Omental fat pad (tissue), 4 donors: ENCODE results near the gene DOCK6. TPM values are rescaled to one million over a fixed set of nuclear protein-coding genes. Genes with fewer than 3 reads are reported as not detected.

ENCODE experiments used
- ATAC-seq: fragments of 150-250 bp; one replicate; pipeline ENCODE4 v1.9.1; 2016; ENCODE audit warnings: mild to moderate bottlenecking, moderate library complexity; ENCODE audit not compliant: low FRiP score
- DNase-seq: peaks from one replicate; pipeline ENCODE4 v3.0.0-alpha.2; 2019; ENCODE audit warnings: low spot score
- total RNA-seq, 4 donors: library from RNA; depleted of rRNA; stranded (reverse); fragments of >200 nt; gene quantifications; one replicate each; pipeline ENCODE4 v1.1.0, GENCODE V29; 2016
- TF ChIP-seq, protein P1 (sequence below), 3 donors: fragments of 450-650 bp; IDR thresholded peaks; one replicate each; pipeline ENCODE4 v1.5.1; 2016 to 2017; ENCODE audit warnings: antibody characterized with exemption in 3 of 3, mild to moderate bottlenecking in 3 of 3, moderate library complexity in 2 of 3

DOCK6 gene
- total RNA-seq, 4 donors from 2014 or later: 17.1 to 109 (median 41.4) TPM

DNA sequence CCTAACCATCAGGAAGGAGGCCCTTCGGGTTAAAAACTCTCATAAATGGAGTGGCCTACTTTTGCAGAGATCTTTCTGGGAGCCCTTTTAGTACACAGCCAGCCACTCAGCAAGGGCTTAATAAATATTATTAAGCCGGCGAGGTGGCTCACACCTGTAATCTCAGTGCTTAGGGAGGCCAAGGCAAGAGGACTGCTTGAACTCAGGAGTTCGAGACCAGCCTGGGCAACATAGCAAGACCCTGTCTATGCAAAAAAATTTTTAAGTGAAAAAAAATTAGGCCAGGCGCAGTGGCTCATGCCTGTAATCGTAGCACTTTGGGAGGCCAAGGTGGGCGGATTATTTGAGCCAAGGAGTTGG, 64.2 kb downstream of the DOCK6 start:
- DNase-seq: no peak
- no peak for ATAC-seq
- TF ChIP-seq, protein P1, sequence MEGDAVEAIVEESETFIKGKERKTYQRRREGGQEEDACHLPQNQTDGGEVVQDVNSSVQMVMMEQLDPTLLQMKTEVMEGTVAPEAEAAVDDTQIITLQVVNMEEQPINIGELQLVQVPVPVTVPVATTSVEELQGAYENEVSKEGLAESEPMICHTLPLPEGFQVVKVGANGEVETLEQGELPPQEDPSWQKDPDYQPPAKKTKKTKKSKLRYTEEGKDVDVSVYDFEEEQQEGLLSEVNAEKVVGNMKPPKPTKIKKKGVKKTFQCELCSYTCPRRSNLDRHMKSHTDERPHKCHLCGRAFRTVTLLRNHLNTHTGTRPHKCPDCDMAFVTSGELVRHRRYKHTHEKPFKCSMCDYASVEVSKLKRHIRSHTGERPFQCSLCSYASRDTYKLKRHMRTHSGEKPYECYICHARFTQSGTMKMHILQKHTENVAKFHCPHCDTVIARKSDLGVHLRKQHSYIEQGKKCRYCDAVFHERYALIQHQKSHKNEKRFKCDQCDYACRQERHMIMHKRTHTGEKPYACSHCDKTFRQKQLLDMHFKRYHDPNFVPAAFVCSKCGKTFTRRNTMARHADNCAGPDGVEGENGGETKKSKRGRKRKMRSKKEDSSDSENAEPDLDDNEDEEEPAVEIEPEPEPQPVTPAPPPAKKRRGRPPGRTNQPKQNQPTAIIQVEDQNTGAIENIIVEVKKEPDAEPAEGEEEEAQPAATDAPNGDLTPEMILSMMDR (IDR thresholded peaks at IDR 0.05): no peak

DNA sequence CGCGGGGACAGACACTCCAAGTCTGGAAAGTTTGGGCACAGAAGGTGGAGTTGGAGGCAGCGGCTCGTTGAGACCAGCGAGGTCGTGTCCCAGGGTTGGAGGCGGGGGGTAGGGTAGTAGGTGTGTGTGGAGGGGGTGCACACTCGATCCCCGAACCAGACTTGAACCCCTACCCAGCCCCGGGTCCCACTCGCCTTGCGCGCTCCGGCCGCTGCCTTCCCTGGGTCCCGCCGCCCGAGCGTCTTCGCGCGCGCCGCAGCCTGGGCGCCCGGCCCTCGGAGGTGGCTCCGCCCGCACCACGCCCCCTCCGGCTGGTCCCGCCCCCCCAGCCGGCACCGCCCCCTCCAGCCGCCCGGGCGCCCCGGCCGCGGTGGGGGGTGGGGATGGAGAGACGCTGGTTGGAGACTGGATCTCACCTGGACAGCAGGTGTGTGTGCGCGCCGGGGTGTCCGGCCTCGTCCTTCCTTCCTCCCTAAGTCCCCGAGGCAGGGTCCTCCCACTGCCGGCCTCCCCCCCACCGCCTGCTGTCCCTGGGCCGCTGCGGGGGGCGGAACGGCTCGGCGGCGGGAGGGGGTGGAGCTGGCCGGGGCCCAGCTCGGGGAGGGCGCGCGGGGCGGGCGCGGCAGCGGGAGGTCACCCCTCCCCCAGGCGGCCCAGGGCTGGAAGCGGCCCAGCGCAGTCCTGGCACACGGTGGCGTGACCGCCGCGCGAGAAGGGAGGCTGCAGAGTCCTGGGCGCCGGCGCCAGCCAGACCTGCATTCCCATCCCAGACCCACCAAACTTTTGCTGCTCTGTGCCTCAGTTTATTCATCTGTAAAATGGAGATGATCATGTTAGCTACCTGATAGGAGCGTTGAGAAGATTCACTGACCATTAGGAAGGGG, 64.8 kb downstream of the DOCK6 start, which contains the start of gene KANK2:
TSS of gene KANK2 (minus strand) at position 255 of the 884 bp plus-strand sequence. CDS start 3,034 bp downstream, outside the sequence.
- DNase-seq: peak; percentile 55
- TF ChIP-seq, protein P1 (IDR thresholded peaks at IDR 0.05): no peak
- peak; percentile 89 for ATAC-seq

DNA sequence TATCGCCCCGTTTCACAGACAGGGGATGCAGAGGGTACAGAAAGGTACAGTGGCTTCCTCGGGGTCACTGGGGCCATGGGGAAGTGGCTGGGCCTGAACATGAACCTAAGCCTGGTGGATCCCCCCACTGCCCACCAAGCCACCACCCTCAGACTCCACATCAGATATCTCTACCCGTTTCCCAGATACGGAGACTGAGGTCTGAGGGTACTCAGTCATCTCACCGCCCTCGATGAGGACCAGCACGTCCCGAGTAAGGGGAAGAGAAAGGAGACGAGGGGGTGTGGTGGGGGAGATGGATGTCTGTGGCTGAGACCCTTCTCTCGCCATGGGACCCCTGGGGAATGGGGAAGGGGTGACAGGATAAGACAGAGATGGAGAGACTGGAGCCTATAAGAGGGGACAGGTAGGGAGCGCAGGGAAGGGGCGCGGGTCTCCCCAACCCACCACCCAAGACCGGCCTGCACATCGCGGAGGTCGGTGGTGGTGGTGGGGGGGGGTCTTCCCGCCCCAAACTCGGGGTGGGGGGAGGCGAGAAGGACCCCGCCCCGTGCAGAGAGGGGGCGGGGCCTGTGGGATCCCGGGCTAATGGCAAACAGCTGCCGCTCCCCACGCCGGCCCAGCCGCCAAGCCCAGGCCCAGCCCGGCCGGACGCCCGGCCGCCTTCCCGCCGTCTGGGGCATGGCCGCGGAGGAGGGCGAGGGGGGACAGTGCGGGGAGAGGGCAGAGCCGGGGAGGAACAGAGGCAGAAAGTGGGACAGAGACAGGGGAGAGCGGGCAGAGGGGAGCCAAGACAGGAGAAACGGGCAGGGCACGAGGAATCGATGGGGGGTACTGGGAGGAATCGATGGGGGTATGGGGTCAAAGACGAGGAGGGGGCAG, 65.7 kb downstream of the DOCK6 start:
- ATAC-seq (no peak), DNase-seq (no peak)
- TF ChIP-seq, protein P1 (IDR thresholded peaks at IDR 0.05): no peak

DNA sequence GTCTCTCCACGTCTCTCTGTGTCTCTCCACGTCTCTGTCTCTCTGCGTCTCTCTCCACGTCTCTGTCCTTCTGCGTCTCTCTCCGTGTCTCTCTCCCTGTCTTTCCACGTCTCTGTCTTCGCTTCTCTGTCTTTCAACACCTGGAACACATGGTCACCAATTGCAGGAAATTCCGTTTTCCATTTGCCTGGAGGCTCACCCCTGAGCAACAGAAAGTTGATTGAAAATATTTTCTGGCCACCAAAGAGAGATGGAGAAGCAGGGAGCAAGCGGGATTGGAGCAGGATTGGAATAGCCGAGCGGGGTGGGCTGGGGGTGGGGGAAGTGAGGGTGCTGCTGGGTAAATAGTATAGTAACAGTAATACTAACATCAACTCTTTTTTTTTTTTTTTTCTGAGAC, 66.6 kb downstream of the DOCK6 start:
- DNase-seq (no peak), ATAC-seq (no peak)
- TF ChIP-seq, protein P1 (IDR thresholded peaks at IDR 0.05): no peak

DNA sequence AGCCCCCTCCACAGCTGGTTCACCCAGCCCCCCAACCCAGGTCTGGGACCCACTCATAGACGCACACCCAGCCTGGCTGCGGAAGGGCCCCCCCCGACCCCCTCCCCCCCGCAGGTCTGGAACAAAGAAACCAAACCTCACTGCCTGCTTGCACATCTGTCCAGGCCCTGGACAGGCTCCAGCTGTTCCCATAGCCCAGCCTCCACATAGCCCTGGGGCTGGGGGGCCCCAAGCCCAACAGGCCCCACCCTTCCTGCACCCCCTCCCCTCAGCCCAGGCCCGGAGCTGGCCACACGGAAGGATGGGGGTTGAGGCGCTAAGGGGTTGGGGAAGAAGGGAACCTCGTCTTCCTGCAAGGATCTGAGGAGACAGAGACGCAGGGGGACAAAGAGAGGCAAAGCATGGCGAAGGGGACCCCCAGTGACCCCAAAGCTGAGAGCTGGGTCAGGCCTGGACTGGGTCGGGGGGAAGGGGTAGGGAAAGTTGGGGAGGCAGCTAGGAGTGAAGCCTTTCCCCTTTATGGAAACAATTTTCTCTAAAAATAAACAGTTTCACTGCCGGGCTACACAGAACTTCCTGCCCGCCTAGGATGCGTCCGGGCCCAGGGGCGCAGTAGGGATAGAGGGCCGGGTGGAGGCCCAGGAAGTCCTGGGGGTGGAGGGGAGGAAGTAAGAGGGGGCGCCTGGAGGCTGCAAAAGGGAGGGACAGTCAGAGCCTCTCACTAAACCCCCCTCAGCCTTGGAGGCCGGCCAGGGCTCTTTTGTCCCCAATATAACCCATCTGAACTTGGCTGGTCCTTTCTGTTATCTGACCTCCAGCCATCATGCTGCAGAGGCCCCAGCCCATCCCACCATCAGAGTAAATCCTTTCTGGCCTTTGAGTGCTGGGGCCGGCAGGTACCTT, 67.4 kb downstream of the DOCK6 start:
- no peak for ATAC-seq
- DNase-seq: no peak
- TF ChIP-seq, protein P1 (IDR thresholded peaks at IDR 0.05): no peak

DNA sequence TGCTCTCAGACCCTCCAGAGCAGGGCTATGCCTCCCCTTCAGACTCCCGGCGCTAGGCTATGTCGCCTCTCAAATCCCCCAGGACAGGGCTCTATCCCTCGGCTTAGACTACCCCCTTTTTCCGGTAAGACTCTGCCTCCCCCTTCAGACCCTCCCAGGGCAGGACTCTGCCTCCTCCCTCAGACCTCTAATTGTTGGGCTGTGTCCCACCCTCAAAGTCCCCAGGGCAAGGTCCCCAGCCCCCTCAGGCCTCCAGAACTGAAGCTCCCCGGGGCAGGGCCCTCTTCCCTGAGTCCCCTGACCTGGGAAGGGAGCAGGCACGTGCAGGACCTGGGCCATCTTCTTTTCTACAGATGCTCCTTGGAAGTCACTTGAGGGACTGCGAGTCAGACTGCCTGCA, 68.2 kb downstream of the DOCK6 start:
- ATAC-seq (no peak), DNase-seq (no peak)
- TF ChIP-seq, protein P1 (IDR thresholded peaks at IDR 0.05): no peak
